ENCODE measurements around the gene GALNT18.

Gene GALNT18

GRCh38 chr11:11563200-11563975, 58.4 kb downstream of the GALNT18 start:
- no peak for DNase-seq

DNA sequence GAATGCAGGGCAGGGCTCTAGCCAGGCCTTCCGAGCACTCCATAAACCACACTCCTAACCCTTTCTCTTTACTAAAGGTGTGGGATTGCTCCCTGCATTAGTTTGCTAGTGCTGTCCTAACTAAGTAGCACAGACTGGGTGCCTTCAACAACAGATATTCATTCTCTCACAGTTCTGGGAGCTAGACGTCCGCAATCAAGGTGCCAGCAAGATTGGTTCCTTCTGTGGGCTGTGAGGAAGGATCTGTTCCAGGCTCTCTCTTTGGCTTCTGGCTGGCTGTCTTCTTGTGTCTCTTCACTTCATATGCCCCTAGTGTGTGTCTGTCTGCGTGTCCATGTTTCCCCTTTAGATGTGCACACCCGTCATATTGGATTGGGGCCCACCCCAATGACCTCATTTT, 59.8 kb downstream of the GALNT18 start:
- DNase-seq = no peak

- no peak for DNase-seq
Observed at GRCh38 chr11:11558826-11559225, 63.0 kb downstream of the GALNT18 start.

GRCh38 chr11:11558396-11558795, 63.4 kb downstream of the GALNT18 start:
- DNase-seq = no peak

DNA sequence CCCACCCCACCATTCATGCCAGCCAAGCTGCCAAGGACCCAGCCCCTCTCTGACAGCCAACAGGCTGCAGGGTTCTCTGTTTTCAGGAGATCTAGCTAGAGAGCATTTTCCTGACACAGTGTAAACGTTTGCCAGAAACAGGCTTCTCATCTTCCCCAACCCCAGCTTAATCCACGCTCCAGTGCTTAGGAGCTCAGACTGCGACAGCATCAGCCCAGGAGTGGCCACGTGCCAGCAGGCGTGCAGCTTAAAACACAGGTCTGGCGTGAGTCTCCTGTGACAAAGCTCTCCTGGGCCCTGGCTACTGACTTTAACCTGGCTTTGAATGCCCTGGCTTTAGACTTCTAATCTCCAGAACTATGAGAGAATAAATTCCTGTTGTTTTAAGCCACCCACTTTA, 66.6 kb downstream of the GALNT18 start:
- peak; percentile 80 for DNase-seq

- DNase-seq = no peak
Observed at GRCh38 chr11:11553573-11553972, 68.2 kb downstream of the GALNT18 start.

DNA sequence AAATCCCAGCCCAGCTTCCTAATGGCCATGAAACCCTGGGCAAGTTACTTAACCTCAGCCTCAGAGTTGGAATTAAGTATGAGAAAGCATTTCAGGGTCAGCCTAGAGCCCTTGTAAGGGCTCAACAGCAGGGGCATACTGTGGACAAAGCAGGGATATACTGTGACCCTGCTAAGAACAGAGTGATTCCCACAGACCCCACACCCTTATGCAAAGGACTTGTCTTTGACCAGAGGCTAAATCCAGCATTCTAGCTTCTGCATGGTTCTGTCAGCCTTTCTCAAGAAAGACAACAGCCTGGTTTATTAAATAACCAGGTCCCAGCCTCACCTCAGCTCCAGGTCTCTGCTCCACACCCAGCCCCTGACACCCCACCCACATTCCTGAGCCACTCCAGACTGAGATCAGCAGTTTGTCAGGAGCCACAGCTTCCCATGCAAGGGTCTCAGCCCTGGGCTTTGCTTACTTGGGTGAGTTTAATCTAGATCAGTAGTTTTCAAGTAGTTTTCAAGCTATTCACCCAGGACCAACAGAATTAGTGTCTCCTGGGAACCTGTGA, 69.2 kb downstream of the GALNT18 start:
- no peak for DNase-seq

DNA sequence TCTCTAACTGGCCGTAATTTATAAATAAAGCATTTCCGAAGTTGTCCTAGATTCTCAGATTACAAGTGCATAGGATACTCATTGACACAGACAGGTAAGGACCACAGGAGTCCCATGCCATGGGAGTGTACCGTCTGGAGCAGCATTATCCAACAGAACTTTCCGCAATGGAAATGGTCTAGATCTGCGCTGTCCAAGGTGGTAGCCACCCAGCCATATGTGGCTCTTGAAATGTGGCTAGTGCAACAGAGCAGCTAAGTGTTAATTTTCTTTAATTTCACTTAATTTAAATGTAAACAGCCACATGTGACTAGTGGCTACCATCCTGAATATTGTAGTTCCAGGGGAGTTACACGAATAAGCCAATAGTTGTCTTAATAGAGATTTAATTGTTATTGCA, 71.3 kb downstream of the GALNT18 start:
- DNase-seq = no peak

- DNase-seq = no peak
Observed at GRCh38 chr11:11545285-11546275, 76.2 kb downstream of the GALNT18 start.

DNA sequence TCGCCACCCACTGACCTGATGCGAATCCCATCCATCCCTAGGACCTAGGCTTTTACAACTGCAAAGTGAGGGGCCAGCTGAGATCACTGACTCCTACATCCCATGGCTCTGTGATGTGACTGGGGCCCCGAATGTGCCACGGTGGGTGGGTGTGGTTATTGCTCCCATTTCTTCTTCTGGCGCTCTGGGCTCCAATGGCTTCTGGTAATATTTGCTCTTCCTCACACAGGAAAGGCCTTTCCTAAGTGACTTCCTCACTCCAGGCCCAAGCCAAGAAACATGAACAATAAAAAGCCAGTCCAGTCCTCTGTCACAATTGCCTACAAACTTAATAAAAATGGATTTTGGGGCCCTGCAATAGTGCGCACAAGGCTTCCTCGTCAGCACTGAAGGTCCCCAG, 78.1 kb downstream of the GALNT18 start:
- DNase-seq = no peak

DNA sequence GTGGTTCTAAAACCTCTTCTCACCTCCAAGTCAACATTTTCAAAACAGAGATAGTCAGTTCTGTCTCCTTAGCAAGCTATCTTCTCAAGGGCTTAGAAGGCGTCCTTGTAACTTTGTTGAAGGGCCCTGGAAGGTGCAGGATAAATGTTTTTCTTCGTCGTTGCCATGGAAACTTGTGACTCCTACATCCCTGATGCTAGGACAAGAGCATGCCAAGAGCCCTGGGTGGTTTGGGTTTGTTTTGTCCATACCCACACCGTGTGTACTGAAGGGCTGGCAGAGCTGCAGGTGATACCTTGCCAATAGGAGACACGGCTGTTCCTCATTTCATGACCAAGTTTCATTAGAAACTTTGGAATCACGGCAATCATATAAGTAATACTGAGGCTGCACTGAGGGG, 81.6 kb downstream of the GALNT18 start:
- DNase-seq = no peak

- no peak for DNase-seq
Observed at GRCh38 chr11:11538277-11538960, 83.4 kb downstream of the GALNT18 start.

DNA sequence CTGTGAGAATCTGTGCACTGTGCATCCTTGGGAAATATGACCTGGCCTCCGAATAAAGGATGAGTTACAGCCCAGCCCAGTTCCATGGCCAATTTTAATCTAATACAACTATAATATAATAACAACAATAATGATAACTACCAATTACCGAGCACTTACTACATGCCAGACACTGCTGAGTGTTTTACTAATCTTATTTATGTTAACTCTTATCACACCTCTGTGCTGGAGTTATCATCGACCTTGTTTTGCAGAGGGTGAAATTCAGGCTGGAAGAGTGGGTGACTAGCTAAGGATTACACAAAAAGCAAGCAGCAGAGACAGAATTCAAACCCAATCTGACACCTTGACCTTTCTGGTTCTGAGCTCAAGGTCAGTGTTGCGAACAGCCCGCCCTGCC, 83.9 kb downstream of the GALNT18 start:
- no peak for DNase-seq

DNA sequence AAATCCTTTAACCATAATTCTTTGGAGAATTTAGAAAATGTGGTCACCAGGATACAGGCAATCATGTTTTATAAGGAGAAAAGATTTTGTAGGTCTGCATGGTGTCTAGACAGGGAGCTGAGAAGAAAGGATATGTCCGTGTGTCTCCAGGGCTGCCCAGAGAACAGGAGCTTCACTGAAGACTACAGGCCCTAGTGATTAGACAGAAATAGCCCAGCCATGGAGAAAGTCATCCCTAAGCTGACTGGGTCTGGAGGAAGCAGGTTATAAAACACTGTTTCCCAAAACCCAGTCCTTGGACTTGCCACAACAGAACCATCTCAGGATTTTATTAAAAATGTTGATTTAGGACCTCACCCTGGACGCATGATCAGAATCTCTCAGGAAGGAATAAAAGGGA, 84.4 kb downstream of the GALNT18 start:
- DNase-seq = no peak

DNA sequence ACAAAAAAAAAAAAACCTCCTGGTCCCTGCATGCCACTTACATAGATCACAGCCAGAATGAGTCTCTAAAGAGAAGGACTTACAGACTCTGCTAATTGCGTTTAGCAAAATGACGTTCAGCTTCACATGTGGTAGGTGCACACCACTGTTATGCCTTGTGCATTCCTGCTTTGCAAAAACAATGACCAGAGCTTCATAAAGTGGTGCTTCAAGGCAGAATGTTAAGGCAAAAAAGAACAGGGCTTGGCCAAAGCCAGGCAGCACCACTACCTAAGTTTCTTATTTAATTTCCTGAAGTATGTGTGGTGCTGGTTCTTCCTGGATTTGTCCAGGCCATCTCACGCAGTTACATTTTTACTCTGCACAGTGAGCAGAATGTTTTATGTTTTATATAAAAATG, 85.2 kb downstream of the GALNT18 start:
- no peak for DNase-seq

- no peak for DNase-seq
Observed at GRCh38 chr11:11535611-11536010, 86.2 kb downstream of the GALNT18 start.

- peak; percentile 80 for DNase-seq
Observed at GRCh38 chr11:11534981-11535380, 86.8 kb downstream of the GALNT18 start.

GRCh38 chr11:11533751-11534150, 88.1 kb downstream of the GALNT18 start:
- peak; percentile 59 for DNase-seq

- DNase-seq = no peak
Observed at GRCh38 chr11:11533057-11533456, 88.7 kb downstream of the GALNT18 start.

DNA sequence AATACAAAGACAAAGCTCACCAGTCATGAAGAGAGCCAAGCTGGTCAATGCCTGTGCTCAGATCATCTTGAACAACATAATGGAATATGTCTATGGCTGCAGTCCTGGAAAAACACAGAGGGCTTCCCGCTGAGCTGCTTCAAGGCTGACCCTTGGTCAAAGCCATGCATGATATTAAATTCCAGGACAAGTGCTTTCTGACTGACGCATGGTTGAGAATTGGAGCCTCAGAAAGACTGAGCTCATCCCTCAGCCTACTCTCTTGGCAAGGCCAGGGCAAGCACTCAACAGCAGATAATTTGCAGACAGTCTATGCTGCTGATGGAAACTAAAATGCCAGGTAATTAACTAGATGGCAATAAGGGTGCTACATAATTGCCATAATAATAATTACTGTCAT, 89.2 kb downstream of the GALNT18 start:
- no peak for DNase-seq

- DNase-seq = peak; percentile 47
Observed at GRCh38 chr11:11531131-11531908, 90.5 kb downstream of the GALNT18 start.

DNA sequence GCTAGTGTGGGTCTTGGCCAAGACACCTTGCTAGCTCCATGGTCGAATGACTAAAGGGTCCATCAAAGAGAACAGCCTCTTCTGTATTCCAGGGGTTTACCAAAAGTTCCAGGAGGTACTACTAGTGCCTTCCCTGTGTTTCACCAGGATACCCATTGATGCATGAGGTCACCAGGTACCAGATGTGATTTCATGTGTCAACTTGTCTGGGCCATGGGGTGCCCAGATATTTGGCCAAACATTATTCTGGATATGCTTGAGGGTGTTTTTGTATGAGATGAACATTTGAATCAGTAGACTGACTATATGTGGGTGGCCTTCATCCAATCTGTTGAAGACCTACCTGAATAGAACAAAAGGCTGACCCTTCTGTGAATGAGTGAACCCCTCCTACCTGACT, 92.8 kb downstream of the GALNT18 start:
- no peak for DNase-seq
